A549 (cell line): ENCODE measurements around the gene DSCAM. TPM values are rescaled to one million over a fixed set of nuclear protein-coding genes. Genes with fewer than 3 reads are reported as not detected.
A peak's percentile ranks its signal among the peaks of the same experiment; 100 is the strongest.

ENCODE experiments used
- ATAC-seq, 2 experiments: fragments of 200-7000 bp in 1 of 2; fragments of >200 bp in 1 of 2; cut with Nextera tagmentation in 1 of 2; cut with Tn5 transposase in 1 of 2; 3 replicates each; pipeline versions ENCODE4 v1.8.0 to v1.9.1; 2018 to 2020; ENCODE audit warnings: mild to moderate bottlenecking in 1 of 2, moderate library complexity in 1 of 2
- CTCF ChIA-PET: fragments of 300-600 bp; sonication (Branson Sonifier 250); formaldehyde crosslinking; extraction: SDS; loops from one replicate; lab custom pipeline; 2021; ENCODE audit warnings: antibody characterized with exemption, inconsistent platforms; lab: Yijun Ruan, JAX
- POLR2A ChIA-PET: fragments of 350-600 bp; formaldehyde crosslinking; extraction: SDS; loops from one replicate; lab custom pipeline; 2021; ENCODE audit warnings: antibody characterized with exemption, inconsistent platforms; lab: Yijun Ruan, JAX
- DNase-seq, 2 experiments: peaks; one replicate each; pipeline versions ENCODE4 v3.0.0 to v3.0.0-alpha.2; 2011 to 2016; ENCODE audit warnings: low read depth in 1 of 2, low spot score in 1 of 2
- FAIRE-seq: peaks from 2 replicates; lab custom pipeline; 2011; peaks lifted over from hg19 to GRCh38; lab: Jason Lieb, UNC
- H3K27ac ChIP-seq, 2 experiments: fragments of >200 bp; sonication (Bioruptor Twin); formaldehyde crosslinking; 3 replicates each; pipeline ENCODE4 v1.5.1; 2016 to 2017
- H3K4me1 ChIP-seq: fragments of >200 bp; sonication (Bioruptor Twin); formaldehyde crosslinking; 3 replicates; pipeline ENCODE4 v1.6.1; 2016
- H3K4me2 ChIP-seq: fragments of >200 bp; sonication (Bioruptor Twin); formaldehyde crosslinking; 3 replicates; pipeline ENCODE4 v1.6.1; 2016
- H3K4me3 ChIP-seq: fragments of >200 bp; sonication (Bioruptor Twin); formaldehyde crosslinking; 3 replicates; pipeline ENCODE4 v1.5.1; 2016
- H3K9me3 ChIP-seq: fragments of >200 bp; sonication (Bioruptor Twin); formaldehyde crosslinking; 3 replicates; pipeline ENCODE4 v1.6.1; 2016
- ATOH8 ChIP-seq: fragments of 250-450 bp; sonication (Bioruptor Pico); IDR thresholded peaks from 2 replicates; pipeline ENCODE4 v1.5.0; 2020; ENCODE audit warnings: low read depth, mild to moderate bottlenecking, moderate library complexity
- BHLHE40 ChIP-seq: IDR thresholded peaks from 2 replicates; pipeline ENCODE4 v1.6.1; 2012; ENCODE audit warnings: low read depth, low read length, inconsistent platforms
- CEBPB ChIP-seq, 2 experiments: fragments of >200 bp in 1 of 2; sonication (Bioruptor Twin) in 1 of 2; formaldehyde crosslinking in 1 of 2; IDR thresholded peaks; 2 replicates each; pipeline ENCODE4 v1.6.1; 2012 to 2016
- CHD2 ChIP-seq: fragments of 150-350 bp; IDR thresholded peaks from 2 replicates; pipeline ENCODE4 v1.6.1; 2014; ENCODE audit warnings: low read length; ENCODE audit not compliant: partially characterized antibody
- CTCF ChIP-seq: fragments of >200 bp; sonication (Bioruptor Twin); formaldehyde crosslinking; IDR thresholded peaks from 3 replicates; pipeline ENCODE4 v1.5.1; 2016
- ESRRA ChIP-seq: fragments of 150-350 bp; IDR thresholded peaks from 2 replicates; pipeline ENCODE4 v1.6.1; 2014; ENCODE audit warnings: mild to moderate bottlenecking, low read length, borderline replicate concordance
- FOSL2 ChIP-seq, 2 experiments: fragments of 450-650 bp in 1 of 2; fragments of >200 bp in 1 of 2; sonication (Bioruptor Twin) in 1 of 2; formaldehyde crosslinking; IDR thresholded peaks; 2 replicates each; pipeline versions ENCODE4 v1.5.0 to v1.6.1; 2016 to 2020; ENCODE audit warnings: mild to moderate bottlenecking in 1 of 2, moderate library complexity in 1 of 2
- HDAC2 ChIP-seq: fragments of 200-600 bp; sonication (generic); IDR thresholded peaks from 2 replicates; pipeline ENCODE4 v1.6.1; 2016
- HOXB5 ChIP-seq: fragments of 250-450 bp; sonication (Bioruptor Pico); IDR thresholded peaks from 2 replicates; pipeline ENCODE4 v1.5.0; 2020; ENCODE audit warnings: mild to moderate bottlenecking, moderate library complexity
- MAFK ChIP-seq: fragments of 450-650 bp; IDR thresholded peaks from 2 replicates; pipeline ENCODE4 v1.6.1; 2014; ENCODE audit not compliant: partially characterized antibody
- MAX ChIP-seq: IDR thresholded peaks from 2 replicates; pipeline ENCODE4 v1.6.1; 2012
- MYC ChIP-seq: IDR thresholded peaks from 2 replicates; pipeline ENCODE4 v1.6.1; 2012; ENCODE audit warnings: mild to moderate bottlenecking, inconsistent platforms, low read length, improper control_type of control experiment, borderline replicate concordance
- NR3C1 ChIP-seq: fragments of >200 bp; sonication (Bioruptor Twin); formaldehyde crosslinking; IDR thresholded peaks from 3 replicates; pipeline ENCODE4 v1.6.1; 2017
- RARB ChIP-seq: fragments of 250-450 bp; sonication (Bioruptor Pico); IDR thresholded peaks from 2 replicates; pipeline ENCODE4 v1.8.0; 2021; ENCODE audit warnings: mild to moderate bottlenecking, moderate library complexity
- RCOR1 ChIP-seq: fragments of 150-350 bp; IDR thresholded peaks from 2 replicates; pipeline ENCODE4 v1.6.1; 2014; ENCODE audit warnings: antibody characterized with exemption, low read length, low read depth
- RNF2 ChIP-seq: fragments of 200-600 bp; sonication (generic); IDR thresholded peaks from 2 replicates; pipeline ENCODE4 v1.6.1; 2016; ENCODE audit warnings: low read depth, mild to moderate bottlenecking, antibody characterized with exemption, moderate library complexity, borderline replicate concordance
- USF2 ChIP-seq: fragments of 450-650 bp; IDR thresholded peaks from 2 replicates; pipeline ENCODE4 v1.6.1; 2014; ENCODE audit warnings: antibody characterized with exemption
- ZFP36 ChIP-seq: fragments of 450-650 bp; IDR thresholded peaks from 2 replicates; pipeline ENCODE4 v1.6.1; 2014; ENCODE audit warnings: borderline replicate concordance; ENCODE audit not compliant: partially characterized antibody
- ZSCAN20 ChIP-seq: fragments of 250-450 bp; sonication (Bioruptor Pico); IDR thresholded peaks from 2 replicates; pipeline ENCODE4 v1.8.0; 2022; ENCODE audit warnings: mild to moderate bottlenecking, moderate library complexity
- WGBS: methylation state at CpG from one replicate; pipeline ENCODE4 v1.1.6; 2017; ENCODE audit errors: missing lambda C conversion rate; 5-methylcytosine and 5-hydroxymethylcytosine counted together
- polyA plus RNA-seq, 4 experiments: library from polyadenylated mRNA; depleted of rRNA in 3 of 4; stranded (reverse); fragments of >200 nt; fragmentation: RNase III in 1 of 4; extraction: RNeasy Plus Mini Kit Qiagen cat#74134 plus additional on column Dnase treatment in 1 of 4; gene quantifications; 2 replicates in 3 of 4; 3 replicates in 1 of 4; pipeline ENCODE4 v1.2.3, GENCODE V29; 2011 to 2017

DSCAM gene
- polyA plus RNA-seq, 2 of the 4 experiments (the other 2 are of a cell fraction), result not detected

GRCh38 chr21:40631211-40631610 is 215.7 kb downstream of the DSCAM start:
- DNase-seq (no peak), FAIRE-seq (no peak), ATAC-seq (no peak)
- Histone ChIP-seq H3K9me3 (no peaks in the 10 kb centered on the region), H3K27ac (no peak overlapping the region), H3K4me3 (no peak overlapping the region), H3K4me1 (no peaks in the 10 kb centered on the region), H3K4me2 (no peak overlapping the region)
- ChIA-PET POLR2A (no interaction called here), CTCF (no interaction called here)
- TF ChIP-seq BHLHE40 (no peak), ESRRA (no peak), RCOR1 (no peak), USF2 (no peak), HDAC2 (no peak), CEBPB (IDR thresholded peaks at IDR 0.05) (no peak), HOXB5 (CRISPR knock-in tag) (no peak), MAFK (no peak), RARB (CRISPR knock-in tag) (no peak), MAX (no peak), ZSCAN20 (no peak), CHD2 (no peak), ATOH8 (CRISPR knock-in tag) (no peak)
- 11% methylated on average over 2 of the region's 2 CpGs for WGBS

- Histone ChIP-seq H3K27ac (no peak overlapping the region), H3K4me3 (no peak overlapping the region), H3K9me3 (no peaks in the 10 kb centered on the region), H3K4me1 (no peaks in the 10 kb centered on the region), H3K4me2 (no peak overlapping the region)
- ChIA-PET POLR2A (no interaction called here), CTCF (no interaction called here)
- no peak for FAIRE-seq
- no peak for DNase-seq
- peak in 1 of 2 experiments; percentile 5; a peak in 1 of 4 replicates for TF ChIP-seq CEBPB (IDR thresholded peaks at IDR 0.05)
- TF ChIP-seq HOXB5 (CRISPR knock-in tag), result no peak
- no peak for TF ChIP-seq ZFP36
- WGBS, result 10% methylated on average over 3 of the region's 3 CpGs
- ATAC-seq, result no peak
Measured at GRCh38 chr21:40625991-40626390, 221.0 kb downstream of the DSCAM start.

GRCh38 chr21:40623528-40623927 is 223.4 kb downstream of the DSCAM start:
- Histone ChIP-seq H3K27ac (no peak overlapping the region), H3K4me3 (no peak overlapping the region), H3K4me2 (no peak overlapping the region), H3K4me1 (no peaks in the 10 kb centered on the region), H3K9me3 (no peaks in the 10 kb centered on the region)
- no peak for ATAC-seq
- ChIA-PET CTCF (no interaction called here), POLR2A (no interaction called here)
- 0% methylated on average over 1 of the region's 1 CpG for WGBS
- TF ChIP-seq MYC (no peak), FOSL2 (IDR thresholded peaks at IDR 0.05) (no peak), FOSL2 (CRISPR knock-in tag; IDR thresholded peaks at IDR 0.05) (no peak), CTCF (no peak), RNF2 (no peak), NR3C1 (no peak)
- FAIRE-seq, result no peak
- DNase-seq, result no peak
